Epithelial cell of esophagus (primary cell): ENCODE results near the gene CENPO.

Experiments used
- DNase-seq: peaks from one replicate; pipeline ENCODE4 v3.0.0; 2010; ENCODE audit warnings: low read depth
- H3K4me3 ChIP-seq: 2 replicates; pipeline ENCODE4 v1.5.1; 2011; ENCODE audit warnings: mild to moderate bottlenecking, low read length, control low read depth
- CTCF ChIP-seq: IDR thresholded peaks from 2 replicates; pipeline ENCODE4 v1.5.1; 2011; ENCODE audit warnings: low read depth, mild to moderate bottlenecking, low read length, control low read depth, inconsistent platforms; ENCODE audit not compliant: insufficient read depth; ENCODE audit errors: missing control alignments

The CENPO gene

DNA sequence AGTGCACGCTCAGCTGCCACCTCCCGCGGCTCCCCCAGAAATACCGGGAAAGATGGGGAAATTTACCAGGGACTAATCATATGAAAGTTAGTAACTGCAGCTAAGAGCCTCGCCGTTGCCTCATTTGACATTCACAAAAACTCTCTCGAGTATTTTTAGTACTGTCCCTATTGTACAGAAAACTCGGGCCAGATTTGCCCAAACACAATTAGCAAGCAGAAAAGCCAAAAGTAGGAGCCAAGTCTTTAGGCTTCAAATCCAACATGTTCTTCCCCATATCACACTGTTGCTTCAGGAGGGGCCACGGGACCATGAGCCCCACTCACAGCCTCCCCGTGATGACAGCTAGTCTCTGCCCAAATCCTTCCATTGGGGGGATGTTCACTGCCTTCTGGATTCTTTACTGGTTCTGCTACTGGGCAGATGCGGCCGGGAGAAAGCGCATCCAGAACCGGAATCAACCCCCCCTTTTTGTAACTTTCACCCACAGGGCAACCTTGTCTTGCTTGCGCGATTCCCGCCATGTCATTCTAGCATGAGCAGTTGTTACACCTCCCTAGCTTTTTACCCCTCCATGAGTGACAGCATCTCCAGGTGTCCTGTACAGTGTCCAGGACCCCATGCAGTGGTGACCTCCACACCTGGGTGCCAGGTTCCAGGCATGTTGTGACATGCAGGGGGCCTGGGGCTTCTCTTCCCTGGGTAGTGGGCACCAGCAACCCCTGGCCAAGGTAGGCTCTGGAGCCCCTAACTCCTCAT is 35.2 kb downstream of the CENPO start:
- DNase-seq, result no peak
- no peak for TF ChIP-seq CTCF
- H3K4me3 ChIP-seq, result no peak overlapping the region

- no peak for TF ChIP-seq CTCF
- no peak for DNase-seq
- no peak overlapping the region for H3K4me3 ChIP-seq
Observed at GRCh38 chr2:24830351-24830750, 37.1 kb downstream of the CENPO start.

DNA sequence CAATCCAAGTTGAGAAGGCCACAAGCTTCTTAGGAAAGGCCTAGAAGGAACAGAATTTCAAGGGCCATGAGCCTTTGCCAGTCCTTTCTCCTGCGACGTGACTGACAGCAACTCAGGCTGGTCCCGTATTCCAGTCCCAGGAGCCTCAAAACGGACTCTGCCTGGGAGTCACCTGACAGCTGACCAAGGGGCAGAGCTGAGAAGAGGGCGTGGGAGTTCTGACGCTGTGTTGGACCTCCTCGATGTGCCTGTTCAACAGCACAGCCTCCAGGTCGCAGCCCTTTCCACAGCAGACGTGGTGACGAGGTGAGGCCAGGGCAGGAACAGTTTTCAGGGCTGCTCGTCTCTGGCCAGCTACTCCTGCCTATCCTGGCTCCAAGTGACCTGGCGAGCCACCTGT is 37.6 kb downstream of the CENPO start:
- no peak for TF ChIP-seq CTCF
- DNase-seq, result no peak
- no peak overlapping the region for H3K4me3 ChIP-seq

DNA sequence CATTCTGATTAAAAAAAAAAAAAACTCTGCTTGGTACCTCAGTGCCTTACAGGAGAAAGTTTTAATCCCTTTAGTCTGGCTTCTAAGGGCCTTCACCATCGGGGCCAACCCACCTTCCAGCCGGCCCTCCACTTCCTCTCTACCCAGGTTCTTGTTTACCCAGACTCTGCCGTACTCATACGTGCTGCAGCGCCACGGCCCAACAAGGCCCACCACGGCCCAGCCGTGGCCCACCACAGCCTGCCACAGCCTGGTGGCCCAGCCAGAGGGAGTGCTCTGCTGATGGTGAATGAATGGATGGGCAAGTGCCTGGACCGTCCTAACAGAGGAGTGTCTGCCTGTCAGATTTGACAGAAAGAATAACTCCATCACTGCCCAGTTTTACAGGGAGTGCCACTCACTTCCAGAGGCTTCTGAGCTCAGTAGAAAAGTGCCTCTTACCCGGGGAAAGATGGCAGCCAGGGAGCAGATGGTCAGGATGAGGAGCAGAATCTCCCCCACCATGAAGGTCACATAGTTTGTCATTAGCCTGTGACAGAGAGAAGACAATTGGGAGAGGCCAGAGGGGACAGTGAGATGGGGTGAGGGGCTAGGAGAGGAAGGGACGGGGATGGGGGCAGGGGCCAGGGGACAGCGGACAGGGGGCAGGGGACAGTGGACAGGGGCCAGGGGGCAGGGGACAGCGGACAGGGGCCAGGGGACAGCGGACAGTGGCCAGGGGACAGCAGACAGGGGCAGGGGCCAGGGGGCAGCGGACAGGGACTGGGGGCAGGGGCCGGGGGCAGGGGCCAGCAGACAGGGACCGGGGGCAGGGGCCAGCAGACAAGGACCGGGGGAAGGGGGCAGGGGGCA is 38.2 kb downstream of the CENPO start:
- no peak for TF ChIP-seq CTCF
- no peak overlapping the region for H3K4me3 ChIP-seq
- DNase-seq, result no peak

DNA sequence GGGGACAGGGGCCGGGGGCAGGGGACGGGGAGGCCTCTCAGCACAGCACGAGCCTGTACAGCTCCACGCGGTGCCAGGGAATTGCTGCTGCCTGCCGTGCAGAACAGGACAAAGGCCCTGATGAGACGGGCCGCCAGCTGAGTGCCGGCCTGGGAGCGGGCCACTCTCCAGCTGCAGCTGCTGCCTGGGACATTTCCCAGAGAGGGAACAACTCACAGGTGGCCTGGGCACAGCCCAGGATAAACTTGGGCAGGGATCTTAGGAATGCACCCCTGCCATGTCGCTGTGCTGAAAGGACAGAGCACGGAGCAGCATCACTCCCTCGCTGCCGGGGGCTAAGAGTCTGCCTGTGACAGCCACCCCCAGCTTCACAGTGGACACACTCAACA is 38.8 kb downstream of the CENPO start:
- no peak overlapping the region for H3K4me3 ChIP-seq
- no peak for TF ChIP-seq CTCF
- DNase-seq, result no peak

DNA sequence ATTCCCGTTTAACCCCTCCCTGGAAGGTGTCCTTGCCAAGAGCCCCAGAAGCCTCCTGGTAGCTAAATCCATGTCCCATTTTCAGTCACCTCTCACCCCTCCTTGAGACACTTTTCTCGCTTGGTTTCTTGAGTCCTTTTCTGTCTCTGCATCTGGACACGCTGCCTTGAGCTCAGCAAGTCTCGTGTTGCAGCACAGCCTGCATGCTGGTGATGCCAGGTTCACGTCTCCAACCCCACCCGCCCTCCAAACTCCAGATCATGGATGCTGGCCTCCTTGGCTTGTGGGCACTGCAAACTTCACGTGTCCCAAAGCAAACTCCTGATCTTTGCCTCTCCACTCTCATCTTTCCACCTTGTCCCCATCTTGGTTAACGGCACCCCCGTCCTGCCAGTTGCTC is 39.3 kb downstream of the CENPO start:
- TF ChIP-seq CTCF, result no peak
- no peak overlapping the region for H3K4me3 ChIP-seq
- DNase-seq, result no peak
